GM19351 (cell line): ENCODE data around the gene MAS1.
A peak's percentile ranks its signal among the peaks of the same experiment; 100 is the strongest.
"Not testable (repeated sequence)": the region's sequence is repeated elsewhere in the genome, so short reads cannot be mapped to it uniquely, and the experiment has no call there.

Experiments
- ATAC-seq: cut with Tn5 transposase; IDR thresholded peaks from one replicate; pipeline ENCODE4 v1.9.1; 2021; ENCODE audit warnings: mild to moderate bottlenecking, moderate library complexity; ENCODE audit not compliant: unreplicated experiment

MAS1 gene

GRCh38 chr6:159890792-159891191 lies at the start of gene MAS1:
MAS1 (plus strand) TSS chr6:159890988; CDS start chr6:159906956, 15,968 bp downstream.
- no peak for ATAC-seq

GRCh38 chr6:159842035-159842434 lies 48.8 kb upstream of the MAS1 start:
- ATAC-seq: no peak

- ATAC-seq: no peak
These were observed 45.8 kb upstream of the MAS1 start for GRCh38 chr6:159844737-159845645.

GRCh38 chr6:159848552-159848951 lies 42.2 kb upstream of the MAS1 start:
- not testable (repeated sequence) for ATAC-seq

GRCh38 chr6:159849851-159850250 lies 40.9 kb upstream of the MAS1 start:
- not testable (repeated sequence) for ATAC-seq

GRCh38 chr6:159852877-159853276 lies 37.9 kb upstream of the MAS1 start:
- ATAC-seq: peak; percentile 53

GRCh38 chr6:159853754-159854153 lies 37.0 kb upstream of the MAS1 start:
- no peak for ATAC-seq

- ATAC-seq: no peak
These were observed 35.8 kb upstream of the MAS1 start for GRCh38 chr6:159854959-159855358.

GRCh38 chr6:159858259-159858658 lies 32.5 kb upstream of the MAS1 start:
- no peak for ATAC-seq

- no peak for ATAC-seq
These were observed 30.3 kb upstream of the MAS1 start for GRCh38 chr6:159860482-159860881.

- ATAC-seq: no peak
These were observed 28.7 kb upstream of the MAS1 start for GRCh38 chr6:159862103-159862502.

- ATAC-seq: peak; percentile 63
These were observed 27.4 kb upstream of the MAS1 start for GRCh38 chr6:159863341-159863740.

GRCh38 chr6:159865226-159865920 lies 25.4 kb upstream of the MAS1 start:
- no peak for ATAC-seq

GRCh38 chr6:159866286-159867247 lies 24.2 kb upstream of the MAS1 start:
- no peak for ATAC-seq

- no peak for ATAC-seq
These were observed 19.5 kb upstream of the MAS1 start for GRCh38 chr6:159871241-159871640.

- ATAC-seq: no peak
These were observed 18.9 kb upstream of the MAS1 start for GRCh38 chr6:159871906-159872305.

- no peak for ATAC-seq
These were observed 16.4 kb upstream of the MAS1 start for GRCh38 chr6:159874435-159874834.

GRCh38 chr6:159875194-159875593 lies 15.6 kb upstream of the MAS1 start:
- ATAC-seq: no peak

- no peak for ATAC-seq
These were observed 14.5 kb upstream of the MAS1 start for GRCh38 chr6:159876242-159876641.

- ATAC-seq: no peak
These were observed 13.5 kb upstream of the MAS1 start for GRCh38 chr6:159877256-159877808.

GRCh38 chr6:159878341-159878740 lies 12.4 kb upstream of the MAS1 start:
- no peak for ATAC-seq
